Vagina (tissue), 2 donors: ENCODE data around the gene FABP6.

Experiments
- POLR2AphosphoS5 ChIP-seq, 2 donors: sonication (generic); formaldehyde crosslinking; IDR thresholded peaks; one replicate each; pipeline ENCODE4 v1.9.0; 2017; ENCODE audit warnings: antibody characterized with exemption in 2 of 2, mild to moderate bottlenecking in 2 of 2, low read depth in 1 of 2; ENCODE audit not compliant: insufficient read depth in 1 of 2
- TF ChIP-seq, protein P1 (sequence below), 3 experiments: fragments of 450-650 bp in 2 of 3; fragments of 200-600 bp in 1 of 3; sonication (generic) in 1 of 3; IDR thresholded peaks; one replicate each; pipeline ENCODE4 v1.5.1; 2017 to 2019; ENCODE audit warnings: antibody characterized with exemption in 3 of 3, mild to moderate bottlenecking in 2 of 3, moderate library complexity in 2 of 3

DNA sequence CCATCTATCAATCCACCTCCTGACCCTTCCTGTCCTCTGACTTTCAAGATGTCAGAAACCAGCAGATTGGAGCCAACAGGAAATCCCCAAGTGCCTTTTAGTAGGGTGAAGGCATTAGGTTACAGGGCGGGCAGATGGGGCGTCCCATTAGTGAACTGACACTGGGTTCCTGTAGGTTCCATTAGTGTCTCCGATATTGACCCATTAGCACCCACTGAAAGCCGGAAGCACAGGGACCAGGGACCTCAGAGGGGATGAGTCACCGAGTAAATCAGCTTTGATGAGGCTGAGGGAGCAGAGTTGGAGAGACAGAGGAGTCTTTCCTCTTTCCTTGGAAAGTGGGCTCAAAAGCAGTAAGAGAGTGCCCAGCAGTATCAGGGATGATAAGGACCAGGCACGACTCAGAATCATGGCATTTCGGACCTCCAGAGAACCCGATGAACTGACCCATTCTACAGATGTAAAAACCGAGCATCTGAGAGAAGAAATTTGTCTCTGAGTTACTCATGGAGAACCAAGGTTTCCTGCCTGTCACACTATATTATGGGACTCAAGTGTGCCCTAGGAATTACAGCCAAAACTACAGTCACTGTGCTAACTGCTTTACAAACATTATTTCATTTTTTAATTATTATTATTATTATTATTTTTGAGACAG is 47.2 kb upstream of the FABP6 start:
- TF ChIP-seq, protein P1, sequence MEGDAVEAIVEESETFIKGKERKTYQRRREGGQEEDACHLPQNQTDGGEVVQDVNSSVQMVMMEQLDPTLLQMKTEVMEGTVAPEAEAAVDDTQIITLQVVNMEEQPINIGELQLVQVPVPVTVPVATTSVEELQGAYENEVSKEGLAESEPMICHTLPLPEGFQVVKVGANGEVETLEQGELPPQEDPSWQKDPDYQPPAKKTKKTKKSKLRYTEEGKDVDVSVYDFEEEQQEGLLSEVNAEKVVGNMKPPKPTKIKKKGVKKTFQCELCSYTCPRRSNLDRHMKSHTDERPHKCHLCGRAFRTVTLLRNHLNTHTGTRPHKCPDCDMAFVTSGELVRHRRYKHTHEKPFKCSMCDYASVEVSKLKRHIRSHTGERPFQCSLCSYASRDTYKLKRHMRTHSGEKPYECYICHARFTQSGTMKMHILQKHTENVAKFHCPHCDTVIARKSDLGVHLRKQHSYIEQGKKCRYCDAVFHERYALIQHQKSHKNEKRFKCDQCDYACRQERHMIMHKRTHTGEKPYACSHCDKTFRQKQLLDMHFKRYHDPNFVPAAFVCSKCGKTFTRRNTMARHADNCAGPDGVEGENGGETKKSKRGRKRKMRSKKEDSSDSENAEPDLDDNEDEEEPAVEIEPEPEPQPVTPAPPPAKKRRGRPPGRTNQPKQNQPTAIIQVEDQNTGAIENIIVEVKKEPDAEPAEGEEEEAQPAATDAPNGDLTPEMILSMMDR (IDR thresholded peaks at IDR 0.05), result no peak
- no peak for TF ChIP-seq POLR2AphosphoS5 (IDR thresholded peaks at IDR 0.05; ENCODE audit: insufficient read depth in 1 of 2, low read depth in 1 of 2)
